DOHH2 (cell line): ENCODE results near the gene WDR33.

Experiments used
- H3F3A ChIP-seq: fragments of 200-600 bp; sonication (generic), shearing (Covaris generic); 2 replicates; pipeline ENCODE4 v1.6.0; 2016; ENCODE audit warnings: antibody characterized with exemption, mild to moderate bottlenecking; ENCODE audit not compliant: control insufficient read depth, insufficient read depth
- H3K27ac ChIP-seq: fragments of 200-600 bp; sonication (generic); 2 replicates; pipeline ENCODE4 v1.5.1; 2014; ENCODE audit warnings: low read depth, mild to moderate bottlenecking, low read length, moderate library complexity
- H3K27me3 ChIP-seq: fragments of 200-600 bp; sonication (generic); 2 replicates; pipeline ENCODE4 v1.6.1; 2014; ENCODE audit warnings: mild to moderate bottlenecking, low read length, mixed read lengths; ENCODE audit not compliant: control insufficient read depth
- H3K36me3 ChIP-seq: fragments of 200-600 bp; sonication (generic); 2 replicates; pipeline ENCODE4 v1.6.1; 2014; ENCODE audit warnings: mild to moderate bottlenecking, low read length, moderate library complexity, mixed read lengths; ENCODE audit not compliant: control insufficient read depth
- H3K4me1 ChIP-seq: fragments of 200-600 bp; sonication (generic); 2 replicates; pipeline ENCODE4 v1.6.1; 2014; ENCODE audit warnings: mild to moderate bottlenecking, low read length, mixed read lengths; ENCODE audit not compliant: control insufficient read depth
- H3K4me2 ChIP-seq: fragments of 200-600 bp; sonication (generic); 2 replicates; pipeline ENCODE4 v1.6.0; 2014; ENCODE audit warnings: mild to moderate bottlenecking, low read length, moderate library complexity
- H3K4me3 ChIP-seq: fragments of 200-600 bp; sonication (generic); 2 replicates; pipeline ENCODE4 v1.5.1; 2014; ENCODE audit warnings: mild to moderate bottlenecking, low read length, mixed read lengths
- H3K79me2 ChIP-seq: fragments of 200-600 bp; sonication (generic); 2 replicates; pipeline ENCODE4 v1.6.1; 2014; ENCODE audit warnings: mild to moderate bottlenecking, low read length, mixed read lengths; ENCODE audit not compliant: control insufficient read depth
- H3K9me2 ChIP-seq: fragments of 200-600 bp; sonication (generic); replicated peaks from 2 replicates; pipeline ENCODE4 v1.6.1; 2014; ENCODE audit warnings: mild to moderate bottlenecking, low read length, mixed read lengths; ENCODE audit not compliant: control insufficient read depth
- H3K9me3 ChIP-seq: fragments of 200-600 bp; sonication (generic); 2 replicates; pipeline ENCODE4 v1.6.1; 2014; ENCODE audit warnings: antibody characterized with exemption, low read length, mixed read lengths; ENCODE audit not compliant: control insufficient read depth, insufficient read depth
- H4K20me1 ChIP-seq: fragments of 200-600 bp; sonication (generic); 2 replicates; pipeline ENCODE4 v1.6.0; 2014; ENCODE audit warnings: low read depth, mild to moderate bottlenecking, antibody characterized with exemption, low read length, moderate library complexity; ENCODE audit not compliant: control insufficient read depth, insufficient read depth
- EZH2phosphoT487 ChIP-seq: fragments of 200-600 bp; sonication (generic); IDR thresholded peaks from 2 replicates; pipeline ENCODE4 v1.6.1; 2017; ENCODE audit warnings: borderline replicate concordance, mild to moderate bottlenecking, antibody characterized with exemption, low read length, moderate library complexity, mixed read lengths
- TF ChIP-seq, protein P1 (sequence below): fragments of 200-600 bp; sonication (generic); IDR thresholded peaks from one replicate; pipeline ENCODE4 v1.5.1; 2014; ENCODE audit warnings: antibody characterized with exemption, mild to moderate bottlenecking, low read depth, low read length; ENCODE audit not compliant: poor library complexity, severe bottlenecking

The WDR33 gene

DNA sequence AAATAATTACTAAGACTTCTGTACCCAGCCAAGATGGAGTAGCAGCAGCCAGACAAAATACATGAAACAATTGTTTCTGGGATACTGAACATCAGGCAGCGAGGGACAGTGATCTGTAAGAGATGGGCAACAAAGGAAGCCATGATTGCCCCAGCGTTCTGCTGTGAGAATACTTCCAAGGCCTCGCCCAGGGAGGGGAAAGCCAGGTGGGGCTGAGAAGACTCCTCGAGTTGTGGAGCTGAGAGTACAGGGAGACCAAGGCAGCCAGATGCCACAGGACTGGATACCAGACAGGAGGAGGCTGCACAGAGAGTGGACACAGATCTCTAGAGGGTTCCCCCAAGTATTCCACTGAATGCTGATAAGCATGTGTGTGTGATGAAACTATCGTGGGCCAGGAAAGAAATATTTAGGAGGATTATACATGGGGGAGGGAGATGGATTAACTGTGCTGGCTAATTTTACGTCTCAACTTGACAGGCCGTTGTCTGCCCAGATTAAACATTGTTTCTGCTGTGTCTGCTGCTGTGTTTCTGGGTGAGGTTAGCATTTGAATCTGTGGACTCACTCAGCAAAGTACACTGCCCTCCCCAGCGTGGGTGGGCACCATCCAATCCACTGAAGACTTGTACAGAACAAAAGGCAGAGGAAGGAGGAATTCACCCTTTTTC, 125.4 kb downstream of the WDR33 start:
- peaks cover 2% of the 10 kb centered on the region; the same call in 1 of the 2 replicates for H3K4me1 ChIP-seq
- no peak for TF ChIP-seq EZH2phosphoT487
- TF ChIP-seq, protein P1, sequence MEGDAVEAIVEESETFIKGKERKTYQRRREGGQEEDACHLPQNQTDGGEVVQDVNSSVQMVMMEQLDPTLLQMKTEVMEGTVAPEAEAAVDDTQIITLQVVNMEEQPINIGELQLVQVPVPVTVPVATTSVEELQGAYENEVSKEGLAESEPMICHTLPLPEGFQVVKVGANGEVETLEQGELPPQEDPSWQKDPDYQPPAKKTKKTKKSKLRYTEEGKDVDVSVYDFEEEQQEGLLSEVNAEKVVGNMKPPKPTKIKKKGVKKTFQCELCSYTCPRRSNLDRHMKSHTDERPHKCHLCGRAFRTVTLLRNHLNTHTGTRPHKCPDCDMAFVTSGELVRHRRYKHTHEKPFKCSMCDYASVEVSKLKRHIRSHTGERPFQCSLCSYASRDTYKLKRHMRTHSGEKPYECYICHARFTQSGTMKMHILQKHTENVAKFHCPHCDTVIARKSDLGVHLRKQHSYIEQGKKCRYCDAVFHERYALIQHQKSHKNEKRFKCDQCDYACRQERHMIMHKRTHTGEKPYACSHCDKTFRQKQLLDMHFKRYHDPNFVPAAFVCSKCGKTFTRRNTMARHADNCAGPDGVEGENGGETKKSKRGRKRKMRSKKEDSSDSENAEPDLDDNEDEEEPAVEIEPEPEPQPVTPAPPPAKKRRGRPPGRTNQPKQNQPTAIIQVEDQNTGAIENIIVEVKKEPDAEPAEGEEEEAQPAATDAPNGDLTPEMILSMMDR, result no peak
- no peaks in the 10 kb centered on the region for H4K20me1 ChIP-seq
- peaks cover 14% of the 10 kb centered on the region for H3K9me3 ChIP-seq
- no peak overlapping the region for H3K27ac ChIP-seq
- H3F3A ChIP-seq, result no peaks in the 10 kb centered on the region
- H3K36me3 ChIP-seq, result no peaks in the 10 kb centered on the region
- H3K9me2 ChIP-seq, result no peaks in the 10 kb centered on the region
- no peak overlapping the region for H3K4me2 ChIP-seq
- H3K4me3 ChIP-seq, result no peak overlapping the region
- H3K27me3 ChIP-seq, result peaks cover 21% of the 10 kb centered on the region
- no peaks in the 10 kb centered on the region for H3K79me2 ChIP-seq

DNA sequence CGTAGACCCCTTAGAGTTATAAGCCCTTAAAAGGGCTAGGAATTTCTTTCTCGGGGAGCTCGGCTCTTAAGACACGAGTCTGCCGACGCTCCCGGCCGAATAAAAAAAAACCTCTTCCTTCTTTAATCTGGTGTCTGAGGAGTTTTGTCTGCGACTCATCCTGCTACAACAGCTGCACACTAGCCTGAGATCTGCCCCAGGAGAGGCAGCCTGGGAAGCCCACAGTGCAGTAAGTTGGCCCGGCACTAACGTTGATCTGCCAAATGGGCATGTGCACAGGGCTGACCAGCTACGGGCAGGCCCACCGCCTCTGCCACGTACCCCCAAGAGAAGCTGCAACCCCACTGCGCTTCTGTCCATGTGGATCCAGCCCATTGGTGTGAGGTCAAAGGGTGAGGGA, 127.2 kb downstream of the WDR33 start:
- no peak overlapping the region for H3K4me3 ChIP-seq
- TF ChIP-seq, protein P1, result no peak
- no peak for TF ChIP-seq EZH2phosphoT487
- H3K9me2 ChIP-seq, result no peaks in the 10 kb centered on the region

DNA sequence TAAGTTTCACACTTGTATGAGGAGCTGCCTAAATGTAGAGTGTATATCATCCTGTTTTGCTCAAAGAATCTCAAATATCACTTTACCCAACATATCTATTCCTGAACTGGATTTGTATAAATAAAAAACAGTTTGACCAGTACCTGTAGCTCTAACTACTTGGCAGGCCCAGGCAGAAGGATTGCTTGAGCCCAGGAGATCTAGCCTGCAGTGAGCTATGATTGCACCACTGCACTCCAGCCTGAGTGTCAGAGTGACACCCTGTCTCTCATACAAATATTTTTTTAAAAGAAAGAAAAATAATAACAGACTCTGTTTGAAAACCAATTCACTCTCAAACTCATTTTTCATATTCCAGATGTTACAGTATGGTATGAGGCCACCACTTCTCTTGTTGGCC, 127.9 kb downstream of the WDR33 start:
- Histone ChIP-seq H3F3A (no peaks in the 10 kb centered on the region), H3K4me3 (no peak overlapping the region), H4K20me1 (no peaks in the 10 kb centered on the region), H3K79me2 (no peaks in the 10 kb centered on the region), H3K9me3 (no peaks in the 10 kb centered on the region; the same call in 1 of the 2 replicates), H3K27ac (no peak overlapping the region), H3K27me3 (peaks cover 31% of the 10 kb centered on the region), H3K36me3 (no peaks in the 10 kb centered on the region), H3K4me1 (peaks cover 2% of the 10 kb centered on the region; the same call in 1 of the 2 replicates), H3K9me2 (no peaks in the 10 kb centered on the region), H3K4me2 (no peak overlapping the region)
- TF ChIP-seq, protein P1, result no peak
- TF ChIP-seq EZH2phosphoT487, result no peak

More for the DNA sequence above, 127.2 kb downstream of the WDR33 start:
- peaks cover 30% of the 10 kb centered on the region for H3K27me3 ChIP-seq
- no peaks in the 10 kb centered on the region for H4K20me1 ChIP-seq
- H3F3A ChIP-seq, result no peaks in the 10 kb centered on the region
- no peaks in the 10 kb centered on the region for H3K79me2 ChIP-seq
- H3K27ac ChIP-seq, result no peak overlapping the region
- no peak overlapping the region for H3K4me2 ChIP-seq
- H3K9me3 ChIP-seq, result peaks cover 6% of the 10 kb centered on the region; the same call in 1 of the 2 replicates
- H3K4me1 ChIP-seq, result peaks cover 2% of the 10 kb centered on the region; the same call in 1 of the 2 replicates
- H3K36me3 ChIP-seq, result no peaks in the 10 kb centered on the region
